ENCODE results near the gene ADIRF.

Gene ADIRF

GRCh38 chr10:86942441-86943315 is 25.6 kb upstream of the ADIRF start:
- no peak overlapping the region for H3K4me3 ChIP-seq (ENCODE audit: low read depth, low read length)
- DNase-seq (ENCODE audit: low read depth): no peak
- no peak for TF ChIP-seq CTCF (IDR thresholded peaks at IDR 0.05; ENCODE audit: low read depth, low read length, missing control alignments)

GRCh38 chr10:86943316-86944030 is 24.8 kb upstream of the ADIRF start:
- no peak for DNase-seq (ENCODE audit: low read depth)
- TF ChIP-seq CTCF (IDR thresholded peaks at IDR 0.05; ENCODE audit: low read depth, low read length, missing control alignments): no peak
- no peak overlapping the region for H3K4me3 ChIP-seq (ENCODE audit: low read depth, low read length)

GRCh38 chr10:86944031-86944419 is 24.3 kb upstream of the ADIRF start:
- TF ChIP-seq CTCF (IDR thresholded peaks at IDR 0.05; ENCODE audit: low read depth, low read length, missing control alignments): no peak
- DNase-seq (ENCODE audit: low read depth): no peak
- H3K4me3 ChIP-seq (ENCODE audit: low read depth, low read length): no peak overlapping the region

- no peak for DNase-seq (ENCODE audit: low read depth)
- no peak overlapping the region for H3K4me3 ChIP-seq (ENCODE audit: low read depth, low read length)
- TF ChIP-seq CTCF (IDR thresholded peaks at IDR 0.05; ENCODE audit: low read depth, low read length, missing control alignments): no peak
Observed at GRCh38 chr10:86944471-86944870, 23.8 kb upstream of the ADIRF start.

- no peak overlapping the region for H3K4me3 ChIP-seq (ENCODE audit: low read depth, low read length)
- DNase-seq (ENCODE audit: low read depth): no peak
- TF ChIP-seq CTCF (IDR thresholded peaks at IDR 0.05; ENCODE audit: low read depth, low read length, missing control alignments): no peak
Observed at GRCh38 chr10:86944907-86945306, 23.4 kb upstream of the ADIRF start.

- peak; percentile 13 for TF ChIP-seq CTCF (IDR thresholded peaks at IDR 0.05; ENCODE audit: low read depth, low read length, missing control alignments)
- DNase-seq (ENCODE audit: low read depth): no peak
- no peak overlapping the region for H3K4me3 ChIP-seq (ENCODE audit: low read depth, low read length)
Observed at GRCh38 chr10:86945361-86946212, 22.7 kb upstream of the ADIRF start.
